Right lobe of liver (tissue), 6 donors: ENCODE data around the gene SNX9. TPM values are rescaled to one million over a fixed set of nuclear protein-coding genes. Genes with fewer than 3 reads are reported as not detected.
"Not testable (repeated sequence)": the region's sequence is repeated elsewhere in the genome, so short reads cannot be mapped to it uniquely, and the experiment has no call there.

Source experiments
- ATAC-seq, 4 donors: fragments of 200-7000 bp; cut with Tn5 transposase; one replicate each; pipeline ENCODE4 v1.9.1; 2020; ENCODE audit warnings: mild to moderate bottlenecking in 4 of 4, moderate library complexity in 4 of 4
- DNase-seq, 3 donors: peaks; one replicate each; pipeline ENCODE4 v3.0.0-alpha.2; 2020
- H3K27ac ChIP-seq, 3 donors: fragments of 200-600 bp; one replicate each; pipeline ENCODE4 v1.8.0; 2022
- H3K27me3 ChIP-seq, 2 donors: fragments of 200-600 bp; one replicate each; pipeline ENCODE4 v1.8.0; 2022
- H3K36me3 ChIP-seq, 4 donors: fragments of 200-600 bp; sonication (generic) in 1 of 4; one replicate each; pipeline versions ENCODE4 v1.5.1 to v1.8.0; 2017 to 2022; ENCODE audit warnings: control low read depth in 1 of 4
- H3K4me1 ChIP-seq, 4 donors: fragments of 200-600 bp; sonication (generic) in 1 of 4; one replicate each; pipeline versions ENCODE4 v1.5.1 to v1.8.0; 2017 to 2022; ENCODE audit warnings: control low read depth in 1 of 4
- H3K4me3 ChIP-seq, 3 donors: fragments of 200-600 bp; one replicate each; pipeline ENCODE4 v1.8.0; 2022
- H3K9me3 ChIP-seq, 4 donors: fragments of 200-600 bp; sonication (generic) in 1 of 4; one replicate each; pipeline versions ENCODE4 v1.5.1 to v1.8.0; 2017 to 2022; ENCODE audit warnings: control low read depth in 1 of 4
- POLR2A ChIP-seq: fragments of 450-650 bp; IDR thresholded peaks from one replicate; pipeline ENCODE4 v1.6.1; 2017; ENCODE audit warnings: antibody characterized with exemption, mild to moderate bottlenecking
- WGBS: methylation state at CpG from one replicate; pipeline ENCODE4 v1.1.6; 2018; ENCODE audit warnings: low coverage, low lambda C conversion rate; ENCODE audit not compliant: insufficient coverage; ENCODE audit errors: missing lambda C conversion rate; 5-methylcytosine and 5-hydroxymethylcytosine counted together
- intact Hi-C, 2 donors: fragments of 100-400 bp; cut with DNase I; formaldehyde crosslinking; loops; one replicate each; pipeline versions ENCODE4 v1.11.2 to v1.14.1; 2022
- total RNA-seq, 6 experiments: library from RNA; depleted of rRNA in 2 of 6; stranded (reverse); fragments of >200 nt in 2 of 6; fragmentation: NEBNext Ultra II Directional in 3 of 6; extraction: Animal tissue kit (Norgen Biotek cat#: 25700) in 3 of 6; gene quantifications; one replicate each; pipeline versions ENCODE4 v1.1.0 to v1.2.4, GENCODE V29; 2016 to 2023
- TF ChIP-seq, protein P1 (sequence below), 4 donors: fragments of 200-600 bp in 3 of 4; fragments of 450-650 bp in 1 of 4; IDR thresholded peaks; one replicate each; pipeline versions ENCODE4 v1.5.1 to v1.8.0; 2016 to 2022; ENCODE audit warnings: antibody characterized with exemption in 4 of 4, mild to moderate bottlenecking in 2 of 4
- donor health status: DM: no; HTN: yes; CAD: no.
- donor health status: DM: no; HTN: no; CAD: no.
- donor health status: DM: no; HTN: no; CAD: no.
- donor health status: DM: no; HTN: yes; CAD: no.
- donor health status: DM: no; HTN: yes; CAD: no.

Gene SNX9
- total RNA-seq, 6 experiments from 2014 or later: 24.6 to 38.0 (median 29.3) TPM

DNA sequence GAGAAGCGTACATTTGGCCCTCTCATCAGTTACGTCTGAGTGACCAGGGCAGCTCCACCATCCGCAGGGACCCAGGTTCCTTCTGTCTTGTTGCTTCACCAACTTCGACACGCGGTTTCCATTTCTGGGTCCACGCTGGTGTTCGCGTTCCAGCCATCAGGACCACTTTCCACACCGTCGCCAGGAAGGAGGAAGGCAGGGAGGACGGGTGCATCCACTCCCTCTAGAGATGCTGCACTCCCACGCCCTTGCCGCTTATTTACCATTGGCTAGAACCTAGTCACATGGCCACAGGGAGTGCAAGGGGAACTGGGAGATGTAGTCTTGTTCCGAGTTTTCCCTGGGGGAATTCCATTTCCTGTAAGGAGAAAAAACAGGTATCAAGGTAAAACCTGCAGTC, 33.2 kb upstream of the SNX9 start:
- no peak overlapping the region for H3K4me3 ChIP-seq
- DNase-seq (no peak), ATAC-seq (no peak)
- no peaks in the 10 kb centered on the region for H3K27me3 ChIP-seq
- H3K36me3 ChIP-seq: no peaks in the 10 kb centered on the region
- 84% methylated on average over 12 of the region's 15 CpGs for WGBS
- no peak for TF ChIP-seq POLR2A
- TF ChIP-seq, protein P1, sequence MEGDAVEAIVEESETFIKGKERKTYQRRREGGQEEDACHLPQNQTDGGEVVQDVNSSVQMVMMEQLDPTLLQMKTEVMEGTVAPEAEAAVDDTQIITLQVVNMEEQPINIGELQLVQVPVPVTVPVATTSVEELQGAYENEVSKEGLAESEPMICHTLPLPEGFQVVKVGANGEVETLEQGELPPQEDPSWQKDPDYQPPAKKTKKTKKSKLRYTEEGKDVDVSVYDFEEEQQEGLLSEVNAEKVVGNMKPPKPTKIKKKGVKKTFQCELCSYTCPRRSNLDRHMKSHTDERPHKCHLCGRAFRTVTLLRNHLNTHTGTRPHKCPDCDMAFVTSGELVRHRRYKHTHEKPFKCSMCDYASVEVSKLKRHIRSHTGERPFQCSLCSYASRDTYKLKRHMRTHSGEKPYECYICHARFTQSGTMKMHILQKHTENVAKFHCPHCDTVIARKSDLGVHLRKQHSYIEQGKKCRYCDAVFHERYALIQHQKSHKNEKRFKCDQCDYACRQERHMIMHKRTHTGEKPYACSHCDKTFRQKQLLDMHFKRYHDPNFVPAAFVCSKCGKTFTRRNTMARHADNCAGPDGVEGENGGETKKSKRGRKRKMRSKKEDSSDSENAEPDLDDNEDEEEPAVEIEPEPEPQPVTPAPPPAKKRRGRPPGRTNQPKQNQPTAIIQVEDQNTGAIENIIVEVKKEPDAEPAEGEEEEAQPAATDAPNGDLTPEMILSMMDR (IDR thresholded peaks at IDR 0.05): no peak
- H3K9me3 ChIP-seq: no peaks in the 10 kb centered on the region
- intact Hi-C loops: no loop called here
- no peak overlapping the region for H3K27ac ChIP-seq
- peaks cover 0 to 17% (median 4%) of the 10 kb centered on the region in 4 donors for H3K4me1 ChIP-seq

DNA sequence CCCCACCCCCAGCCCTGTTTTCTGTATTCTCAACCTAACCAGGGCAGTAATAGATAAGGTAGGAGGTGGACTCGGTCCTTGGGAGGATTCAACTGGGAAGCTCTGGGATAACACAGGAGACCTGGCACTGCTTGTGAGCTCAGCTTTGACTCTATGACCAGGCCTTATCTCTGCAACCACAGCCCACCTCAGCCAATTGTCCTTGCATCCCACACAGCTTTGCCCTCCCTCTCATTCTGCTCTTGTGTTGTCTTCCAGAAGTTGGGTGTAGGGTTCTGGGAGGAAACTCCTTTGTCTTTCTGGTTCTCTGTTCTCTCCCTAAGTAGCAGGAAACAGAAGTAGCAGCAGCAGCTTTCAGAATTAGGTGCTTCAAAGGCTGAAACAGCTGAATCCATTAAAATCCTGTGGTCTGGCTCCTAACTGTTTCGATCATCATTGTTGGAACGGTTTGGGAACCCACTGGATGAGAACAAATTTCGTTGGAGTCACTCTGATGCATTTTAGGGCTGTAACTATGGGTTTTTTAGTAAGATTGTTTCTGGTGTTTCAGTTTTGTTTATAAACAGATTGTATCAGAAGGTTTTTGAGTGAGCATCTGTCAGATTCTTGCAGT, 32.4 kb upstream of the SNX9 start:
- peaks cover 0 to 17% (median 4%) of the 10 kb centered on the region in 4 donors for H3K4me1 ChIP-seq
- H3K4me3 ChIP-seq: no peak overlapping the region
- H3K9me3 ChIP-seq: no peaks in the 10 kb centered on the region
- H3K36me3 ChIP-seq: no peaks in the 10 kb centered on the region
- H3K27me3 ChIP-seq: no peaks in the 10 kb centered on the region
- DNase-seq (no peak), ATAC-seq (no peak)
- intact Hi-C loops: no loop called here
- H3K27ac ChIP-seq: no peak overlapping the region
- WGBS: 65% methylated on average over 3 of the region's 4 CpGs
- TF ChIP-seq, protein P1 (IDR thresholded peaks at IDR 0.05): no peak
- TF ChIP-seq POLR2A: no peak

DNA sequence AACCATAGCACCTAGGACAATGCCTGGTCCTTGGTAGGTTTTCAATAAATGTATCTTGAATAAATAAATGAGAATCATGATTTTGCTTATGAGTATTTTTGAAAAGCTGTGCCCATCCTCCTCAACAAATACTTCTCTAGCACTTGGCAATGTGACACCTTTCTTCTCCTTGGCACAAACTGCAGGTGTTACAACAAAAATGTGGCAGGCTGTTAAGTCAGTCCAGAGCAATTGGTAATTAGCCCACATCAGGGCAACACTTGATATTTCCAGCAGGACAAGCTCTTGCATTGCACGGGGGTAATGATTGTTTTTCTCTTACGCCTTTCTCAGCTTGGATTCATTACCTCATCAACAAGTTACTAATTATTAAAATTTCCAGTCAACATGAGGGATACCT, 31.6 kb upstream of the SNX9 start:
- TF ChIP-seq, protein P1 (IDR thresholded peaks at IDR 0.05): peak in 1 of 4 donors; percentile 6
- no peak for TF ChIP-seq POLR2A
- ATAC-seq: peak in 3 of 4 donors; percentile 22 to 52 (median 50)
- intact Hi-C loops: no loop called here
- no peaks in the 10 kb centered on the region for H3K27me3 ChIP-seq
- no peaks in the 10 kb centered on the region for H3K9me3 ChIP-seq
- H3K36me3 ChIP-seq: no peaks in the 10 kb centered on the region
- H3K4me1 ChIP-seq: peaks cover 0 to 17% (median 4%) of the 10 kb centered on the region in 4 donors
- 28% methylated on average over 2 of the region's 2 CpGs for WGBS
- H3K4me3 ChIP-seq: no peak overlapping the region
- no peak overlapping the region for H3K27ac ChIP-seq
- DNase-seq: no peak

DNA sequence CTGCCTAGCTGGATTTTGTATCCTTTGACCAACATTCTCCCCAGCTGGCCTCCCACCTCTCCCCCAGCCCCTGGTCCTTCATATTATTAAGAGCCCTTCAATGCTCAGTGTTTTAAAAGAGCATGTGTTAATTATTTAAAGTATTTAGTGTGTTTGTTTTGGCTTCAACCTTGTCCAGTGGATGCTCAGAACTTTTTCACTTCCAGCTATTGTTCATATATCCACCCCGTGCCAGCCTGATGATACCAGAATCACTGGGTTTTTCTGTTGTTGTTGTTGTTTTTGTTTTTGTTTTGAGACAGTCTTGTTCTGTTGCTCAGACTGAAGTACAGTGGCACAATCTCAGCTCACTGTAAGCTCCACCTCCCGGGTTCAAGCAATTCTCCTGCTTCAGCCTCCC, 30.4 kb upstream of the SNX9 start:
- DNase-seq (no peak), ATAC-seq (no peak)
- H3K36me3 ChIP-seq: no peaks in the 10 kb centered on the region
- no peaks in the 10 kb centered on the region for H3K9me3 ChIP-seq
- no peak overlapping the region for H3K27ac ChIP-seq
- TF ChIP-seq POLR2A: no peak
- TF ChIP-seq, protein P1 (IDR thresholded peaks at IDR 0.05): no peak
- WGBS: 75% methylated on average over 2 of the region's 2 CpGs
- intact Hi-C loops: no loop called here
- H3K4me1 ChIP-seq: peaks cover 0 to 8% (median 3%) of the 10 kb centered on the region in 4 donors
- no peak overlapping the region for H3K4me3 ChIP-seq
- H3K27me3 ChIP-seq: no peaks in the 10 kb centered on the region

DNA sequence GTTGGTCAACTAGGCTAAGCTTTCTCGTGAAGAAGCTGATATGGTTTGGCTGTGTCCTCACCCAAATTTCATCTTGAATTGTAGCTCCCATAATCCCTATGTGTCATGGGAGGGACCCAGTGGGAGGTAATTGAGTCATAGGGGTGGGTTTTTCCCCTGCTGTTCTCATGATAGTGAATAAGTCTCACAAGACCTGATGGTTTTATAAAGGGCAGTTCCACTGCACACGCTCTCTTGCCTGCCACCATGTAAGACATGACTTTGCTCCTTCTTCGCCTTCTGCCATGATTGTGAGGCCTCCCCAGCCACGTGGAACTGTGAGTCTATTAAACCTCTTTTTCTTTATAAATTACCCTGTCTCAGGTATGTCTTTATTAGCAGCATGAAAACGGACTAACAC, 29.0 kb upstream of the SNX9 start:
- H3K9me3 ChIP-seq, H3K36me3 ChIP-seq, H3K27me3 ChIP-seq, H3K4me1 ChIP-seq, DNase-seq, ATAC-seq, H3K27ac ChIP-seq, intact Hi-C loops, H3K4me3 ChIP-seq: not testable (repeated sequence)
- WGBS: 75% methylated on average over 5 of the region's 5 CpGs
